Hypothalamus (tissue), 51 donors: ENCODE data around the gene TMEM132D.
A peak's percentile ranks its signal among the peaks of the same experiment; 100 is the strongest.

Experiments
- DNase-seq, 51 donors: peaks; one replicate each; lab custom pipeline; 2025; lab: John Stamatoyannopoulos, UW

Gene TMEM132D

GRCh38 chr12:129873833-129874208, 30.0 kb downstream of the TMEM132D start:
- no peak for DNase-seq

GRCh38 chr12:129873111-129873832, 30.6 kb downstream of the TMEM132D start:
- no peak for DNase-seq

- DNase-seq = no peak
Measured at GRCh38 chr12:129871991-129872972, 31.5 kb downstream of the TMEM132D start.

- DNase-seq = no peak
Measured at GRCh38 chr12:129870796-129871195, 33.0 kb downstream of the TMEM132D start.

- no peak for DNase-seq
Measured at GRCh38 chr12:129870136-129870535, 33.7 kb downstream of the TMEM132D start.

- DNase-seq = no peak
Measured at GRCh38 chr12:129868575-129868974, 35.2 kb downstream of the TMEM132D start.

GRCh38 chr12:129863938-129864337, 39.9 kb downstream of the TMEM132D start:
- no peak for DNase-seq

GRCh38 chr12:129862561-129863175, 41.2 kb downstream of the TMEM132D start:
- peak in 1 of 51 donors; percentile 12 for DNase-seq

GRCh38 chr12:129861951-129862350, 41.9 kb downstream of the TMEM132D start:
- DNase-seq = no peak

GRCh38 chr12:129854591-129854990, 49.2 kb downstream of the TMEM132D start:
- peak in 9 of 51 donors; percentile 3 to 42 (median 15) for DNase-seq

GRCh38 chr12:129851296-129851695, 52.5 kb downstream of the TMEM132D start:
- no peak for DNase-seq

- no peak for DNase-seq
Measured at GRCh38 chr12:129848876-129849275, 54.9 kb downstream of the TMEM132D start.

GRCh38 chr12:129847063-129847462, 56.8 kb downstream of the TMEM132D start:
- DNase-seq = no peak

- DNase-seq = no peak
Measured at GRCh38 chr12:129844662-129845220, 59.1 kb downstream of the TMEM132D start.

GRCh38 chr12:129841251-129841650, 62.6 kb downstream of the TMEM132D start:
- DNase-seq = no peak

GRCh38 chr12:129840145-129840884, 63.5 kb downstream of the TMEM132D start:
- DNase-seq = no peak

GRCh38 chr12:129839679-129840078, 64.1 kb downstream of the TMEM132D start:
- DNase-seq = no peak

- DNase-seq = no peak
Measured at GRCh38 chr12:129831294-129831693, 72.5 kb downstream of the TMEM132D start.

- no peak for DNase-seq
Measured at GRCh38 chr12:129830796-129831195, 73.0 kb downstream of the TMEM132D start.

GRCh38 chr12:129827866-129828384, 75.9 kb downstream of the TMEM132D start:
- no peak for DNase-seq
